Measurements from ENCODE around the gene GDNF.
"Not testable (repeated sequence)": the region's sequence is repeated elsewhere in the genome, so short reads cannot be mapped to it uniquely, and the experiment has no call there.

The GDNF gene

GRCh38 chr5:37816331-37816730, 23.5 kb downstream of the GDNF start:
- no peak for DNase-seq

GRCh38 chr5:37815913-37816312, 23.9 kb downstream of the GDNF start:
- no peak for DNase-seq

- no peak for DNase-seq
Measured at GRCh38 chr5:37814699-37815098, 25.1 kb downstream of the GDNF start.

GRCh38 chr5:37812365-37812764, 27.5 kb downstream of the GDNF start:
- DNase-seq: no peak

GRCh38 chr5:37811866-37812265, 28.0 kb downstream of the GDNF start:
- no peak for DNase-seq

- DNase-seq: no peak
Measured at GRCh38 chr5:37810311-37810710, 29.5 kb downstream of the GDNF start.

GRCh38 chr5:37808945-37809344, 30.9 kb downstream of the GDNF start:
- no peak for DNase-seq

GRCh38 chr5:37807621-37808301, 32.1 kb downstream of the GDNF start:
- DNase-seq: no peak

- no peak for DNase-seq
Measured at GRCh38 chr5:37807015-37807414, 32.8 kb downstream of the GDNF start.

GRCh38 chr5:37806476-37806875, 33.4 kb downstream of the GDNF start:
- no peak for DNase-seq

GRCh38 chr5:37806016-37806415, 33.8 kb downstream of the GDNF start:
- no peak for DNase-seq

GRCh38 chr5:37804401-37804800, 35.4 kb downstream of the GDNF start:
- no peak for DNase-seq

- DNase-seq: no peak
Measured at GRCh38 chr5:37803487-37803886, 36.4 kb downstream of the GDNF start.

GRCh38 chr5:37801521-37801920, 38.3 kb downstream of the GDNF start:
- no peak for DNase-seq

- DNase-seq: no peak
Measured at GRCh38 chr5:37799865-37800421, 39.9 kb downstream of the GDNF start.

GRCh38 chr5:37796435-37796834, 43.4 kb downstream of the GDNF start:
- DNase-seq: not testable (repeated sequence)

GRCh38 chr5:37795292-37795691, 44.5 kb downstream of the GDNF start:
- DNase-seq: not testable (repeated sequence)

GRCh38 chr5:37792975-37793631, 46.7 kb downstream of the GDNF start:
- DNase-seq: no peak

- DNase-seq: no peak
Measured at GRCh38 chr5:37791321-37791720, 48.5 kb downstream of the GDNF start.

GRCh38 chr5:37789991-37790390, 49.9 kb downstream of the GDNF start:
- no peak for DNase-seq

- DNase-seq: no peak
Measured at GRCh38 chr5:37787742-37788141, 52.1 kb downstream of the GDNF start.

GRCh38 chr5:37786862-37787519, 52.9 kb downstream of the GDNF start:
- no peak for DNase-seq

- DNase-seq: no peak
Measured at GRCh38 chr5:37786416-37786815, 53.4 kb downstream of the GDNF start.
